CD4-positive, CD25-positive, alpha-beta regulatory T cell (primary cell): Measurements from ENCODE around the gene PGAM1. TPM values are rescaled to one million over a fixed set of nuclear protein-coding genes. Genes with fewer than 3 reads are reported as not detected.

Source experiments
- ATAC-seq, 2 donors: fragments of 150-1000 bp; cut with Tn5 transposase; one replicate each; pipeline ENCODE4 v1.10.0; 2021; ENCODE audit warnings: low read depth in 2 of 2, moderate number of reproducible peaks in 2 of 2, moderate library complexity in 1 of 2
- DNase-seq, 3 donors: peaks; one replicate each; pipeline versions ENCODE4 v3.0.0 to v3.0.0-alpha.2; 2012 to 2022; ENCODE audit warnings: mixed read lengths in 1 of 3
- H3K27ac ChIP-seq: one replicate; pipeline ENCODE4 v1.7.0; 2013; ENCODE audit warnings: mild to moderate bottlenecking, low read length; ENCODE audit not compliant: insufficient read depth, poor library complexity, severe bottlenecking
- H3K27me3 ChIP-seq: one replicate; pipeline ENCODE4 v1.7.0; 2013; ENCODE audit warnings: low read length; ENCODE audit not compliant: control insufficient read depth, insufficient read depth
- H3K36me3 ChIP-seq: one replicate; pipeline ENCODE4 v1.7.0; 2013; ENCODE audit warnings: mild to moderate bottlenecking, low read length, moderate library complexity; ENCODE audit not compliant: control insufficient read depth, insufficient read depth
- H3K4me1 ChIP-seq: 2 replicates; pipeline ENCODE4 v1.7.0; 2013; ENCODE audit warnings: mild to moderate bottlenecking, low read length; ENCODE audit not compliant: insufficient read depth, control insufficient read depth, poor library complexity, severe bottlenecking
- H3K4me3 ChIP-seq: one replicate; pipeline ENCODE4 v1.7.0; 2013; ENCODE audit warnings: low read depth, mild to moderate bottlenecking, low read length, moderate library complexity
- H3K9me3 ChIP-seq, 2 experiments: 1 replicate in 1 of 2; 2 replicates in 1 of 2; pipeline ENCODE4 v1.7.0; 2013; ENCODE audit warnings: low read length in 2 of 2, mild to moderate bottlenecking in 1 of 2, moderate library complexity in 1 of 2; ENCODE audit not compliant: control insufficient read depth in 2 of 2
- H3K27ac Mint-ChIP-seq, 3 donors: one replicate each; pipeline ENCODE4 v1.8.0; 2020 to 2022; ENCODE audit warnings: mild to moderate bottlenecking in 3 of 3, mixed read lengths in 3 of 3, moderate library complexity in 2 of 3
- H3K27me3 Mint-ChIP-seq: one replicate; pipeline ENCODE4 v1.8.0; 2022; ENCODE audit warnings: mild to moderate bottlenecking, mixed read lengths
- H3K36me3 Mint-ChIP-seq: one replicate; pipeline ENCODE4 v1.8.0; 2020; ENCODE audit warnings: mixed read lengths
- H3K4me1 Mint-ChIP-seq, 4 donors: one replicate each; pipeline ENCODE4 v1.8.0; 2020 to 2022; ENCODE audit warnings: mixed read lengths in 4 of 4, mild to moderate bottlenecking in 1 of 4
- H3K4me3 Mint-ChIP-seq, 4 donors: one replicate each; pipeline ENCODE4 v1.8.0; 2020 to 2022; ENCODE audit warnings: mild to moderate bottlenecking in 4 of 4, mixed read lengths in 4 of 4, moderate library complexity in 3 of 4
- H3K9me3 Mint-ChIP-seq, 7 donors: one replicate each; pipeline ENCODE4 v1.8.0; 2020 to 2022; ENCODE audit warnings: mixed read lengths in 7 of 7, mild to moderate bottlenecking in 3 of 7, moderate library complexity in 2 of 7
- polyA plus RNA-seq, 4 donors: library from polyadenylated mRNA; unstranded; fragments of 300-500 nt; fragmentation: Illumina TruSeq; gene quantifications; one replicate each; pipeline ENCODE4 v1.2.3, GENCODE V29; 2021
- total RNA-seq: library from RNA; stranded (reverse); gene quantifications from one replicate; pipeline ENCODE4 v1.2.3, GENCODE V29; 2022

The PGAM1 gene
- total and polyA plus RNA-seq, 5 donors from 2014 or later: 98.8 to 375 (median 271) TPM

- Mint-ChIP-seq H3K9me3 (no peaks in the 10 kb centered on the region), H3K4me3 (no peak overlapping the region), H3K4me1 (peaks cover 4 to 8% (median 7%) of the 10 kb centered on the region in 4 donors), H3K36me3 (peaks cover 41% of the 10 kb centered on the region), H3K27me3 (no peaks in the 10 kb centered on the region), H3K27ac (no peak overlapping the region)
- no peak overlapping the region for H3K4me3 ChIP-seq
- peaks cover 89% of the 10 kb centered on the region for H3K36me3 ChIP-seq
- H3K9me3 ChIP-seq: no peaks in the 10 kb centered on the region
- no peaks in the 10 kb centered on the region for H3K27me3 ChIP-seq
- no peaks in the 10 kb centered on the region for H3K4me1 ChIP-seq
- ATAC-seq (no peak), DNase-seq (no peak)
- H3K27ac ChIP-seq: no peak overlapping the region
Observed at GRCh38 chr10:97459111-97459510, 33.1 kb downstream of the PGAM1 start.

- Histone ChIP-seq H3K27me3 (no peaks in the 10 kb centered on the region), H3K4me1 (no peaks in the 10 kb centered on the region), H3K9me3 (no peaks in the 10 kb centered on the region), H3K4me3 (no peak overlapping the region), H3K27ac (no peak overlapping the region), H3K36me3 (peaks cover 92% of the 10 kb centered on the region)
- Mint-ChIP-seq H3K36me3 (peaks cover 45% of the 10 kb centered on the region), H3K27ac (no peak overlapping the region), H3K4me3 (no peak overlapping the region), H3K9me3 (no peaks in the 10 kb centered on the region), H3K4me1 (peaks cover 0 to 5% (median 3%) of the 10 kb centered on the region in 4 donors), H3K27me3 (no peaks in the 10 kb centered on the region)
- ATAC-seq (no peak), DNase-seq (no peak)
Observed at GRCh38 chr10:97459933-97460332, 33.9 kb downstream of the PGAM1 start.

GRCh38 chr10:97462309-97462708, 36.3 kb downstream of the PGAM1 start:
- Mint-ChIP-seq H3K4me3 (no peak overlapping the region), H3K9me3 (no peaks in the 10 kb centered on the region), H3K36me3 (peaks cover 48% of the 10 kb centered on the region), H3K27ac (peak overlapping the region in 1 of 3 donors; percentile 41), H3K27me3 (no peaks in the 10 kb centered on the region), H3K4me1 (peaks cover 0 to 4% (median 2%) of the 10 kb centered on the region in 4 donors)
- Histone ChIP-seq H3K27ac (no peak overlapping the region), H3K9me3 (no peaks in the 10 kb centered on the region), H3K27me3 (no peaks in the 10 kb centered on the region), H3K4me3 (no peak overlapping the region), H3K4me1 (no peaks in the 10 kb centered on the region), H3K36me3 (peaks cover 92% of the 10 kb centered on the region)
- no peak for ATAC-seq
- DNase-seq: no peak

GRCh38 chr10:97463363-97464132, 37.6 kb downstream of the PGAM1 start:
- Mint-ChIP-seq H3K4me3 (no peak overlapping the region), H3K36me3 (peaks cover 41% of the 10 kb centered on the region), H3K27ac (peak overlapping the region in 2 of 3 donors; percentile 51 to 60), H3K9me3 (no peaks in the 10 kb centered on the region), H3K27me3 (no peaks in the 10 kb centered on the region), H3K4me1 (peaks cover 0 to 4% (median 0%) of the 10 kb centered on the region in 4 donors)
- H3K9me3 ChIP-seq: no peaks in the 10 kb centered on the region
- DNase-seq: peak; percentile 13 to 53 (median 40)
- no peak overlapping the region for H3K27ac ChIP-seq
- H3K27me3 ChIP-seq: no peaks in the 10 kb centered on the region
- ATAC-seq: peak; percentile 49 to 52
- H3K4me1 ChIP-seq: no peaks in the 10 kb centered on the region
- no peak overlapping the region for H3K4me3 ChIP-seq
- peaks cover 94% of the 10 kb centered on the region for H3K36me3 ChIP-seq

GRCh38 chr10:97464226-97464625, 38.2 kb downstream of the PGAM1 start:
- no peak for DNase-seq
- H3K27me3 ChIP-seq: no peaks in the 10 kb centered on the region
- H3K36me3 ChIP-seq: peaks cover 94% of the 10 kb centered on the region
- Mint-ChIP-seq H3K36me3 (peaks cover 35% of the 10 kb centered on the region), H3K4me3 (no peak overlapping the region), H3K27me3 (no peaks in the 10 kb centered on the region), H3K9me3 (no peaks in the 10 kb centered on the region), H3K27ac (peak overlapping the region in 2 of 3 donors; percentile 15 to 60), H3K4me1 (peaks cover 0 to 4% (median 0%) of the 10 kb centered on the region in 4 donors)
- H3K4me1 ChIP-seq: no peaks in the 10 kb centered on the region
- no peak overlapping the region for H3K4me3 ChIP-seq
- no peak overlapping the region for H3K27ac ChIP-seq
- no peak for ATAC-seq
- H3K9me3 ChIP-seq: no peaks in the 10 kb centered on the region

GRCh38 chr10:97465982-97466381, 40.0 kb downstream of the PGAM1 start:
- H3K9me3 Mint-ChIP-seq: no peaks in the 10 kb centered on the region
- H3K36me3 Mint-ChIP-seq: peaks cover 27% of the 10 kb centered on the region
- no peaks in the 10 kb centered on the region for H3K27me3 Mint-ChIP-seq
- Histone ChIP-seq H3K9me3 (no peaks in the 10 kb centered on the region), H3K4me3 (no peak overlapping the region), H3K4me1 (no peaks in the 10 kb centered on the region), H3K27ac (no peak overlapping the region), H3K27me3 (no peaks in the 10 kb centered on the region), H3K36me3 (peaks cover 93% of the 10 kb centered on the region)
- H3K4me3 Mint-ChIP-seq: no peak overlapping the region
- ATAC-seq (no peak), DNase-seq (no peak)
- peaks cover 0 to 4% (median 0%) of the 10 kb centered on the region in 4 donors for H3K4me1 Mint-ChIP-seq
- no peak overlapping the region for H3K27ac Mint-ChIP-seq

GRCh38 chr10:97466755-97467154, 40.8 kb downstream of the PGAM1 start:
- Histone ChIP-seq H3K4me1 (no peaks in the 10 kb centered on the region), H3K27ac (no peak overlapping the region), H3K9me3 (no peaks in the 10 kb centered on the region), H3K4me3 (no peak overlapping the region), H3K27me3 (no peaks in the 10 kb centered on the region), H3K36me3 (peaks cover 85% of the 10 kb centered on the region)
- Mint-ChIP-seq H3K36me3 (peaks cover 25% of the 10 kb centered on the region), H3K4me3 (no peak overlapping the region), H3K27me3 (no peaks in the 10 kb centered on the region), H3K4me1 (peaks cover 0 to 4% (median 0%) of the 10 kb centered on the region in 4 donors), H3K9me3 (no peaks in the 10 kb centered on the region), H3K27ac (no peak overlapping the region)
- ATAC-seq (no peak), DNase-seq (no peak)

- H3K4me3 Mint-ChIP-seq: no peak overlapping the region
- Histone ChIP-seq H3K36me3 (peaks cover 79% of the 10 kb centered on the region), H3K27ac (no peak overlapping the region), H3K9me3 (no peaks in the 10 kb centered on the region), H3K27me3 (no peaks in the 10 kb centered on the region), H3K4me3 (no peak overlapping the region), H3K4me1 (no peaks in the 10 kb centered on the region)
- peaks cover 0 to 4% (median 0%) of the 10 kb centered on the region in 4 donors for H3K4me1 Mint-ChIP-seq
- no peaks in the 10 kb centered on the region for H3K27me3 Mint-ChIP-seq
- peaks cover 19% of the 10 kb centered on the region for H3K36me3 Mint-ChIP-seq
- peak overlapping the region in 1 of 3 donors; percentile 74 for H3K27ac Mint-ChIP-seq
- no peaks in the 10 kb centered on the region for H3K9me3 Mint-ChIP-seq
- ATAC-seq (no peak), DNase-seq (peak in 1 of 3 donors; percentile 43)
Observed at GRCh38 chr10:97468162-97468561, 42.2 kb downstream of the PGAM1 start.
